Measurements from ENCODE around the gene CFAP298.

Gene CFAP298

DNA sequence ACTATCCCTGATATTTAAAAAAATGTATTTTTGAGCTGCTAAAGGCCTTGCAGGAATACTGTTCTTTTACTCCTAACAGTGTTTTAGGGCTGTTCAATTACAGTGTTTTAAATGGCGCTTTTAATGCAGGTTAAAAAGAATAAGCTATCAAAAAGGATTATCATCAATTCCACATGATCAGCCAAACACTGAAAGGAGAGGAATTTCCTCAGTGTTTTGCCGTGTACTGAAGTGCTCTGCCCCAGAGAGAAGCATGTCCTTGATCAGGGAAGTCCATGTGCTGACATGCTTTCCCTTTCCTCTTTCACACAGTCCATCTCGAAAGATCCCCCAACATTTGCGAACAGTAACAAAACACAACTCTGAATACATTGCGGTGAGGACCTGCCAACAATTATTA is 3.3 kb downstream of the CFAP298 start:
- no peak for DNase-seq (ENCODE audit: low read depth)
- TF ChIP-seq, protein P1, sequence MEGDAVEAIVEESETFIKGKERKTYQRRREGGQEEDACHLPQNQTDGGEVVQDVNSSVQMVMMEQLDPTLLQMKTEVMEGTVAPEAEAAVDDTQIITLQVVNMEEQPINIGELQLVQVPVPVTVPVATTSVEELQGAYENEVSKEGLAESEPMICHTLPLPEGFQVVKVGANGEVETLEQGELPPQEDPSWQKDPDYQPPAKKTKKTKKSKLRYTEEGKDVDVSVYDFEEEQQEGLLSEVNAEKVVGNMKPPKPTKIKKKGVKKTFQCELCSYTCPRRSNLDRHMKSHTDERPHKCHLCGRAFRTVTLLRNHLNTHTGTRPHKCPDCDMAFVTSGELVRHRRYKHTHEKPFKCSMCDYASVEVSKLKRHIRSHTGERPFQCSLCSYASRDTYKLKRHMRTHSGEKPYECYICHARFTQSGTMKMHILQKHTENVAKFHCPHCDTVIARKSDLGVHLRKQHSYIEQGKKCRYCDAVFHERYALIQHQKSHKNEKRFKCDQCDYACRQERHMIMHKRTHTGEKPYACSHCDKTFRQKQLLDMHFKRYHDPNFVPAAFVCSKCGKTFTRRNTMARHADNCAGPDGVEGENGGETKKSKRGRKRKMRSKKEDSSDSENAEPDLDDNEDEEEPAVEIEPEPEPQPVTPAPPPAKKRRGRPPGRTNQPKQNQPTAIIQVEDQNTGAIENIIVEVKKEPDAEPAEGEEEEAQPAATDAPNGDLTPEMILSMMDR (conservative IDR thresholded peaks at IDR 0.05; ENCODE audit: low read length), result no peak
- H3K4me3 ChIP-seq (ENCODE audit: low read length), result no peak overlapping the region

DNA sequence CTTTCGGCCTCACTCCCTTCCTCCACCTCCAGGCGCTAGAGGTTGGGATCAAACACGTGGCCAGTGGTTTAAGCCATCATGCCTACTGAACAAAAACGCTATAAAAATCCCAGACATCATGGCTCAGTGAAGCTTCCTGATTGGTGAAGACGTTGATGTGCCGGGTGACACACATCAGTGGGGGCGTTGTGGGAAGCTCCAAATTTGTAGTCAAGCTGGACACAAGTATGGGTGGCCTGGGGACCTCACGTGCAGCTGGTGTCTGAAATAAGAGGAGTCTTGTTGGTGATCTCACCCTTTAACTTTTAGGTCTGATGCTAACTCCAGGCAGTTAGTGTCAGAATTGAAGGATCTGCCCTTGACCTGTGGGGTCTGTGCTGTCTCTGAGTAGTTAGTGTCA is 6.7 kb downstream of the CFAP298 start:
- H3K4me3 ChIP-seq (ENCODE audit: low read length), result no peak overlapping the region
- DNase-seq (ENCODE audit: low read depth), result no peak
- TF ChIP-seq, protein P1 (conservative IDR thresholded peaks at IDR 0.05; ENCODE audit: low read length), result no peak

DNA sequence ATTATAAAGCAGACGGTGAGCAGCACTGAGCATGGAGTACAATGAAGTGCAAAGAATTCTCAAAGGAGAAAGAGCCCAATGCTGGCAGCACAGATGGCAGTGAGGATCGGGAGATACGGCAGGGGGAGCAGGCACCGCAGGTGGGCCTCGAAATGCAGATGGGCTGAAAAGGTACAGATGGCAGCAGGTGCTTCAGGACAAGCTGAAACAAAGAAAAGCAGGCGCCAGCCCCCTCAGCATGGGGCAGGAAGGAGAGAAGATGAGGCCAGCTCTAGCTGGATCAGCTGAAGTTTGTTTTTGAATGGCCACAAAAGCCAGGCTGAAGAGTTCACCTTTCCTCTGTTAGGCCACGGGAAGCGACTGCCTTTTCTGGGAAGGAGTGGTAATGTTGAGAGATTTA is 7.7 kb downstream of the CFAP298 start:
- TF ChIP-seq, protein P1 (conservative IDR thresholded peaks at IDR 0.05; ENCODE audit: low read length), result no peak
- no peak overlapping the region for H3K4me3 ChIP-seq (ENCODE audit: low read length)
- no peak for DNase-seq (ENCODE audit: low read depth)

DNA sequence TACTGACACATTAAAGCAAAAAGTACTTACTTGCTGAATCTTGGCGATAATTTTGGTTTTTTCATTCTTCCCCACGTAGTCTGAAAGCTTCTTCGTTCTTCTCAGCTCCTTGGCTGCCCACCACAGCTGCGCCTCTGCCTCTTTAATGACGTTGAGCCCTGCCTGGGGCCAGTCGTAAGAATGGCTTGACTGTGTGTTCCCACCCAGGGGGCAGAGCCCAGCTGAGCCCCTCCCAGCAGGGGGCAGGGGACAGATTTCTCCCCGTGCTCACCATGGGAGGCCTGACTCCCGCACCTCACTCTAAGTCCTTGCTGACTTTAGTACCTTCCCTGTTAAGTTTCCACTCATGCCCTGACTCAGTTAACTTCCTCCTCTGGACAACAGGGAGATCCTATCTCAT is 9.0 kb downstream of the CFAP298 start:
- no peak overlapping the region for H3K4me3 ChIP-seq (ENCODE audit: low read length)
- TF ChIP-seq, protein P1 (conservative IDR thresholded peaks at IDR 0.05; ENCODE audit: low read length), result no peak

DNA sequence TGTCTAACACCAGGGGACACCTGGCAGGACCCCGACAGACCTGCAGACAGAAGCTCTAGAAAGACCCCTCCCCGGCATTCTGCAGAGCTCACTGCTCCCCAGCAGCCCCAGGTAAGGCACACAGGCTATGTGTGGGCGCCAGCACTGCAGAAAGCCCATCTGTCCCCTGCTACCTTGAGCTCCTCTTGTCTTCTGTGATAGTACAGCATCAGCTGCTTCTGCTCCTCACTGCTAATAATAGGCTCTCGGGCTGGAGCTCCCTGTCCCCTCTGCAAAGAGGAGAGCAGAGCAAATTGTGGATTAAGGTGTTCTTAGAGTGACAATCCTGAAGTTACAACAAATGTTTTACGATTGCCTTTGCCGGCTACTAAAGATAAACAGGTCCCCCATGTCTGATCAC is 10.1 kb downstream of the CFAP298 start:
- H3K4me3 ChIP-seq (ENCODE audit: low read length), result no peak overlapping the region
- TF ChIP-seq, protein P1 (conservative IDR thresholded peaks at IDR 0.05; ENCODE audit: low read length), result no peak
- DNase-seq (ENCODE audit: low read depth), result no peak

More for the DNA sequence above, 9.0 kb downstream of the CFAP298 start:
- no peak for DNase-seq (ENCODE audit: low read depth)

DNA sequence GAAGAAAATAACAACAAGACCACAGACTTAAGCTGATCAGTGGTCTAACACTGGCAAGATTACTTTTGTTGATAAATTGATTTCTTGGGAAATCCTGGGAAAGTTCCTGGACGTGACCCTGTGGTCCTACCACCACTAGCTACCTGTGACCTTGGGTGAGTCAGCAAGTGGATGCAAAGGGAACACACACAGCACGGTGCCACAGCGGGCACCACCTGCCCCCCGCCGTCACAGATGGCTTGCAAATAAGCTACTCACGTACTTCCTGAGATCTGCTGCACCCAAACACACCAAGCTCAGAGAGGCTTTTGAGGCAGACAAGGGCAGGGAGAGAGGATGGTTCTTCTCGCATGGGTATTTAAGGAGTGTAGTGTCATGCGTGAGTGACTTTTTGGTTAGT is 12.7 kb downstream of the CFAP298 start:
- H3K4me3 ChIP-seq (ENCODE audit: low read length), result no peak overlapping the region
- no peak for DNase-seq (ENCODE audit: low read depth)
- TF ChIP-seq, protein P1 (conservative IDR thresholded peaks at IDR 0.05; ENCODE audit: low read length), result no peak

DNA sequence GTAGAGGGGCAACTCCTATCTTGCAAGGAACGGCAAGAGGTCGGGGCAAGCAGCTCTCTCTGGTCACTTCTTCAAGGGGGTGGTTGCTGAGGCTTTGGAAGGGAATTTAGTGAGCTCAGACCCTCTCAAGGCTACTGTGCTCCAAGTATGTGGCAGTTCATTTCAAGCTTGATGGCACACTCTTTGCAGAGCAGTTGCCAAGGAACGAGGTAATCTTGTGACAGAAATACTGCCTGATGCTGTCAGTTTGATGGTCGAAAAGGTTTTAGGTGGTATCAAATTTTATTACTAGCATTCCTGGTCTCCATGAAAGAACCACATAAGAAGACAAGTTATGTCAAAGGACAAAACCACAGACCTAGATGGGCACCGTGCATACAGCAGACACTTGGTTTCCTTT is 13.1 kb downstream of the CFAP298 start:
- no peak for DNase-seq (ENCODE audit: low read depth)
- H3K4me3 ChIP-seq (ENCODE audit: low read length), result no peak overlapping the region
- TF ChIP-seq, protein P1 (conservative IDR thresholded peaks at IDR 0.05; ENCODE audit: low read length), result no peak

Data from AG10803 (cell line).